ENCODE results near the gene WDR45B. TPM values are rescaled to one million over a fixed set of nuclear protein-coding genes. Genes with fewer than 3 reads are reported as not detected.
"Not testable (repeated sequence)": the region's sequence is repeated elsewhere in the genome, so short reads cannot be mapped to it uniquely, and the experiment has no call there.

Gene WDR45B
- polyA plus RNA-seq, 1 of the 3 experiments (the other 2 are of a cell fraction): 171 TPM

GRCh38 chr17:82655038-82655479, 6.8 kb upstream of the WDR45B start:
- ChIA-PET POLR2A (no interaction called here), CTCF (interaction anchor here (1.1 kb wide), 1 partner anchor 14 kb away, joined by 3 read pairs; no protein-coding TSS in a partner anchor)
- Histone ChIP-seq H3K4me2 (no peak overlapping the region), H3F3A (replicated peaks; ENCODE audit: insufficient read depth) (peaks cover 5% of the 10 kb centered on the region), H3K4me3 (ENCODE audit: low read depth in 2 of 2, low read length in 1 of 2) (no peak overlapping the region), H3K9me2 (no peaks in the 10 kb centered on the region), H3K27ac (ENCODE audit: low read depth in 2 of 2, low read length in 1 of 2) (no peak overlapping the region), H3K9me3 (no peaks in the 10 kb centered on the region), H4K20me1 (ENCODE audit: insufficient read depth) (no peaks in the 10 kb centered on the region), H3K9ac (no peak overlapping the region), H3K27me3 (ENCODE audit: insufficient read depth) (no peaks in the 10 kb centered on the region), H3K4me1 (ENCODE audit: control insufficient read depth in 1 of 2, insufficient read depth in 2 of 2, low read depth in 1 of 2, low read length in 1 of 2) (no peaks in the 10 kb centered on the region), H3K36me3 (replicated peaks in 1 of 2; ENCODE audit: control insufficient read depth in 1 of 2, insufficient read depth in 2 of 2, low read length in 1 of 2) (no peaks in the 10 kb centered on the region), H3K79me2 (ENCODE audit: insufficient read depth) (no peaks in the 10 kb centered on the region), H2AFZ (ENCODE audit: low read depth) (no peak overlapping the region)
- DNase-seq: no peak
- TF ChIP-seq NFIC (IDR thresholded peaks at IDR 0.05; ENCODE audit: borderline replicate concordance) (no peak), NRF1 (IDR thresholded peaks at IDR 0.05; ENCODE audit: low read depth, low read length) (no peak)
- WGBS (ENCODE audit: low lambda C conversion rate): 80% methylated on average over 15 of the region's 15 CpGs

- H3F3A ChIP-seq (replicated peaks; ENCODE audit: insufficient read depth); H2AFZ ChIP-seq (ENCODE audit: low read depth); H3K9me2 ChIP-seq; H3K4me2 ChIP-seq; H3K27ac ChIP-seq (ENCODE audit: low read depth in 2 of 2, low read length in 1 of 2); H4K20me1 ChIP-seq (ENCODE audit: insufficient read depth); H3K79me2 ChIP-seq (ENCODE audit: insufficient read depth); H3K9ac ChIP-seq; H3K4me1 ChIP-seq (ENCODE audit: control insufficient read depth in 1 of 2, insufficient read depth in 2 of 2, low read depth in 1 of 2, low read length in 1 of 2); H3K36me3 ChIP-seq (replicated peaks in 1 of 2; ENCODE audit: control insufficient read depth in 1 of 2, insufficient read depth in 2 of 2, low read length in 1 of 2); CTCF ChIA-PET; H3K4me3 ChIP-seq (ENCODE audit: low read depth in 2 of 2, low read length in 1 of 2); POLR2A ChIA-PET; H3K9me3 ChIP-seq; H3K27me3 ChIP-seq (ENCODE audit: insufficient read depth); DNase-seq: not testable (repeated sequence)
- 88% methylated on average over 4 of the region's 6 CpGs for WGBS (ENCODE audit: low lambda C conversion rate)
Observed at GRCh38 chr17:82654611-82655010, 6.4 kb upstream of the WDR45B start.

- TF ChIP-seq NRF1 (IDR thresholded peaks at IDR 0.05; ENCODE audit: low read depth, low read length) (no peak), RFX5 (IDR thresholded peaks at IDR 0.05; ENCODE audit: low read length) (no peak), MEF2A (IDR thresholded peaks at IDR 0.05; ENCODE audit: borderline replicate concordance, low read depth) (no peak), NFIC (IDR thresholded peaks at IDR 0.05; ENCODE audit: borderline replicate concordance) (no peak), EZH2phosphoT487 (IDR thresholded peaks at IDR 0.05; ENCODE audit: borderline replicate concordance, low read depth) (no peak), CHD2 (IDR thresholded peaks at IDR 0.05; ENCODE audit: low read length, partially characterized antibody) (no peak), RXRA (IDR thresholded peaks at IDR 0.05; ENCODE audit: borderline replicate concordance, low read depth) (no peak), RAD21 (IDR thresholded peaks at IDR 0.05; ENCODE audit: low read length) (no peak), USF1 (IDR thresholded peaks at IDR 0.05; ENCODE audit: borderline replicate concordance, low read depth) (no peak), TCF12 (IDR thresholded peaks at IDR 0.05) (no peak), USF2 (IDR thresholded peaks at IDR 0.05; ENCODE audit: borderline replicate concordance, low read depth, low read length) (no peak), JUND (IDR thresholded peaks at IDR 0.05) (no peak), GABPA (IDR thresholded peaks at IDR 0.05; ENCODE audit: low read depth) (no peak), EP300 (IDR thresholded peaks at IDR 0.05; ENCODE audit: borderline replicate concordance in 1 of 2, low read depth in 1 of 2, low read length in 1 of 2) (no peak)
- H3K4me1 ChIP-seq (ENCODE audit: control insufficient read depth in 1 of 2, insufficient read depth in 2 of 2, low read depth in 1 of 2, low read length in 1 of 2): peaks cover 0 to 6% of the 10 kb centered on the region in 2 experiments; a peak in 1 of 4 replicates
- H3K4me3 ChIP-seq (ENCODE audit: low read depth in 2 of 2, low read length in 1 of 2): no peak overlapping the region
- no peak overlapping the region for H3K4me2 ChIP-seq
- no peaks in the 10 kb centered on the region for H3K79me2 ChIP-seq (ENCODE audit: insufficient read depth)
- no peaks in the 10 kb centered on the region for H3K9me3 ChIP-seq
- ChIA-PET CTCF (no interaction called here), POLR2A (no interaction called here)
- no peaks in the 10 kb centered on the region for H3K36me3 ChIP-seq (replicated peaks in 1 of 2; ENCODE audit: control insufficient read depth in 1 of 2, insufficient read depth in 2 of 2, low read length in 1 of 2)
- H2AFZ ChIP-seq (ENCODE audit: low read depth): no peak overlapping the region
- no peaks in the 10 kb centered on the region for H4K20me1 ChIP-seq (ENCODE audit: insufficient read depth)
- H3K27me3 ChIP-seq (ENCODE audit: insufficient read depth): no peaks in the 10 kb centered on the region
- no peaks in the 10 kb centered on the region for H3K9me2 ChIP-seq
- no peak for DNase-seq
- H3F3A ChIP-seq (replicated peaks; ENCODE audit: insufficient read depth): peaks cover 7% of the 10 kb centered on the region
- no peak overlapping the region for H3K27ac ChIP-seq (ENCODE audit: low read depth in 2 of 2, low read length in 1 of 2)
- H3K9ac ChIP-seq: no peak overlapping the region
- WGBS (ENCODE audit: low lambda C conversion rate): 89% methylated on average over 23 of the region's 30 CpGs
Observed at GRCh38 chr17:82653651-82654528, 5.6 kb upstream of the WDR45B start.

Data from SK-N-SH (cell line).